H9 (cell line): ENCODE measurements around the gene TM9SF4. TPM values are rescaled to one million over a fixed set of nuclear protein-coding genes. Genes with fewer than 3 reads are reported as not detected.

Experiments
- DNase-seq: peaks from one replicate; pipeline ENCODE4 v3.0.0-alpha.2; 2017
- H2AFZ ChIP-seq: one replicate; pipeline ENCODE4 v1.6.1; 2013; ENCODE audit warnings: mild to moderate bottlenecking, low read length, control low read depth, moderate library complexity
- H2AK5ac ChIP-seq: 2 replicates; pipeline ENCODE4 v1.6.1; 2013; ENCODE audit warnings: low read length, control low read depth, mixed read lengths; ENCODE audit not compliant: insufficient read length
- H2BK120ac ChIP-seq: one replicate; pipeline ENCODE4 v1.6.1; 2013; ENCODE audit warnings: low read depth, mild to moderate bottlenecking, low read length, control low read depth, inconsistent platforms; ENCODE audit not compliant: poor library complexity, severe bottlenecking
- H2BK12ac ChIP-seq: 2 replicates; pipeline ENCODE4 v1.6.1; 2013; ENCODE audit warnings: low read length, control low read depth, mixed read lengths, low read depth; ENCODE audit not compliant: insufficient read length
- H2BK15ac ChIP-seq: 2 replicates; pipeline ENCODE4 v1.6.1; 2013; ENCODE audit warnings: low read depth, low read length, control low read depth
- H2BK20ac ChIP-seq: one replicate; pipeline ENCODE4 v1.6.1; 2013; ENCODE audit warnings: low read depth, mild to moderate bottlenecking, low read length, control low read depth, inconsistent platforms; ENCODE audit not compliant: poor library complexity, severe bottlenecking
- H2BK5ac ChIP-seq: 2 replicates; pipeline ENCODE4 v1.6.1; 2013; ENCODE audit warnings: low read length, control low read depth, mixed read lengths; ENCODE audit not compliant: insufficient read length
- H3K14ac ChIP-seq: 2 replicates; pipeline ENCODE4 v1.6.1; 2013; ENCODE audit warnings: low read length, control low read depth; ENCODE audit not compliant: insufficient read depth
- H3K18ac ChIP-seq: 2 replicates; pipeline ENCODE4 v1.6.1; 2013; ENCODE audit warnings: low read depth, mild to moderate bottlenecking, mixed read lengths, low read length, control low read depth; ENCODE audit not compliant: insufficient read length
- H3K23ac ChIP-seq: 2 replicates; pipeline ENCODE4 v1.6.1; 2013; ENCODE audit warnings: low read length, control low read depth, mixed read lengths, low read depth; ENCODE audit not compliant: insufficient read length
- H3K23me2 ChIP-seq: 2 replicates; pipeline ENCODE4 v1.6.1; 2013; ENCODE audit warnings: low read depth, mild to moderate bottlenecking, mixed read lengths, low read length, control low read depth; ENCODE audit not compliant: insufficient read length, poor library complexity, severe bottlenecking
- H3K27ac ChIP-seq: 2 replicates; pipeline ENCODE4 v1.5.1; 2013; ENCODE audit warnings: low read length, control low read depth, mixed read lengths, low read depth; ENCODE audit not compliant: insufficient read length
- H3K27me3 ChIP-seq: 2 replicates; pipeline ENCODE4 v1.6.1; 2013; ENCODE audit warnings: low read length, control low read depth, inconsistent platforms; ENCODE audit not compliant: insufficient read depth
- H3K4ac ChIP-seq: 2 replicates; pipeline ENCODE4 v1.6.1; 2013; ENCODE audit warnings: low read depth, mild to moderate bottlenecking, control low read depth, inconsistent platforms, low read length, moderate library complexity
- H3K4me1 ChIP-seq: 2 replicates; pipeline ENCODE4 v1.6.1; 2013; ENCODE audit warnings: low read length, control low read depth, inconsistent platforms; ENCODE audit not compliant: insufficient read depth
- H3K4me2 ChIP-seq: 2 replicates; pipeline ENCODE4 v1.6.1; 2013; ENCODE audit warnings: low read length, control low read depth, mixed read lengths; ENCODE audit not compliant: insufficient read length, insufficient read depth
- H3K56ac ChIP-seq: 2 replicates; pipeline ENCODE4 v1.6.1; 2013; ENCODE audit warnings: low read depth, mild to moderate bottlenecking, mixed read lengths, low read length, control low read depth; ENCODE audit not compliant: insufficient read length
- H3K79me1 ChIP-seq: 2 replicates; pipeline ENCODE4 v1.6.1; 2013; ENCODE audit warnings: low read depth, mild to moderate bottlenecking, moderate library complexity, low read length, control low read depth, inconsistent platforms; ENCODE audit not compliant: insufficient read depth, poor library complexity, severe bottlenecking
- H3K79me2 ChIP-seq: 2 replicates; pipeline ENCODE4 v1.6.1; 2013; ENCODE audit warnings: low read length, control low read depth, inconsistent platforms; ENCODE audit not compliant: insufficient read depth
- H3K9ac ChIP-seq: 2 replicates; pipeline ENCODE4 v1.6.1; 2013; ENCODE audit warnings: low read length, control low read depth, mixed read lengths; ENCODE audit not compliant: insufficient read length; ENCODE audit errors: extremely low read depth
- H3K9me3 ChIP-seq: one replicate; pipeline ENCODE4 v1.6.1; 2013; ENCODE audit warnings: low read depth, low read length, inconsistent platforms; ENCODE audit not compliant: control insufficient read depth
- H3T11ph ChIP-seq: one replicate; pipeline ENCODE4 v1.6.1; 2013; ENCODE audit warnings: mild to moderate bottlenecking, low read length, control low read depth, inconsistent platforms
- H4K20me1 ChIP-seq: one replicate; pipeline ENCODE4 v1.6.1; 2013; ENCODE audit not compliant: control insufficient read depth, insufficient read length, insufficient read depth
- H4K5ac ChIP-seq: 2 replicates; pipeline ENCODE4 v1.6.1; 2013; ENCODE audit warnings: low read depth, mild to moderate bottlenecking, mixed read lengths, low read length, control low read depth; ENCODE audit not compliant: insufficient read length
- H4K8ac ChIP-seq: replicated peaks from 2 replicates; pipeline ENCODE4 v1.6.1; 2013; ENCODE audit warnings: low read length, control low read depth, mixed read lengths, low read depth; ENCODE audit not compliant: insufficient read length
- H4K91ac ChIP-seq: 2 replicates; pipeline ENCODE4 v1.6.1; 2013; ENCODE audit warnings: low read depth, mild to moderate bottlenecking, moderate library complexity, mixed read lengths, low read length, control low read depth; ENCODE audit not compliant: insufficient read length
- H3K27ac Mint-ChIP-seq, 3 experiments: 2 replicates in 2 of 3; 3 replicates in 1 of 3; pipeline ENCODE4 v1.8.0; 2020 to 2021; ENCODE audit warnings: mixed read lengths in 3 of 3, mild to moderate bottlenecking in 1 of 3, moderate library complexity in 1 of 3
- H3K27me3 Mint-ChIP-seq: 2 replicates; pipeline ENCODE4 v1.8.0; 2021; ENCODE audit warnings: low read depth, mild to moderate bottlenecking, moderate library complexity, mixed read lengths
- H3K36me3 Mint-ChIP-seq, 3 experiments: 2 replicates in 2 of 3; 3 replicates in 1 of 3; pipeline ENCODE4 v1.8.0; 2020 to 2021; ENCODE audit warnings: low read depth in 3 of 3, mixed read lengths in 3 of 3; ENCODE audit not compliant: insufficient read depth in 1 of 3
- H3K4me1 Mint-ChIP-seq, 2 experiments: 2 replicates each; pipeline ENCODE4 v1.8.0; 2020; ENCODE audit warnings: mixed read lengths in 2 of 2
- H3K4me3 Mint-ChIP-seq, 2 experiments: 2 replicates in 1 of 2; 3 replicates in 1 of 2; pipeline ENCODE4 v1.8.0; 2020 to 2021; ENCODE audit warnings: mild to moderate bottlenecking in 2 of 2, mixed read lengths in 2 of 2, moderate library complexity in 1 of 2
- H3K9me3 Mint-ChIP-seq, 2 experiments: 2 replicates in 1 of 2; 3 replicates in 1 of 2; pipeline ENCODE4 v1.8.0; 2020; ENCODE audit warnings: mild to moderate bottlenecking in 2 of 2, mixed read lengths in 2 of 2, moderate library complexity in 1 of 2
- WGBS: extraction: QIAGEN DNeasy Blood & Tissue Kit; methylation state at CpG from one replicate; pipeline ENCODE4 v1.1.7; 2013; ENCODE audit warnings: missing lambda C conversion rate, low lambda C conversion rate, mixed read lengths; ENCODE audit not compliant: insufficient read length; ENCODE audit errors: extremely low coverage; 5-methylcytosine and 5-hydroxymethylcytosine counted together
- total RNA-seq: library from RNA; stranded (reverse); gene quantifications from 2 replicates; pipeline ENCODE4 v1.2.1, GENCODE V29; 2021
- TF ChIP-seq, protein P1 (sequence below): fragments of 200-600 bp; sonication (generic); conservative IDR thresholded peaks from 3 replicates; pipeline ENCODE4 v1.8.0; 2021; ENCODE audit warnings: antibody characterized with exemption, mild to moderate bottlenecking

Gene TM9SF4
- total RNA-seq, 1 experiment from 2014 or later, result 62.3 TPM

DNA sequence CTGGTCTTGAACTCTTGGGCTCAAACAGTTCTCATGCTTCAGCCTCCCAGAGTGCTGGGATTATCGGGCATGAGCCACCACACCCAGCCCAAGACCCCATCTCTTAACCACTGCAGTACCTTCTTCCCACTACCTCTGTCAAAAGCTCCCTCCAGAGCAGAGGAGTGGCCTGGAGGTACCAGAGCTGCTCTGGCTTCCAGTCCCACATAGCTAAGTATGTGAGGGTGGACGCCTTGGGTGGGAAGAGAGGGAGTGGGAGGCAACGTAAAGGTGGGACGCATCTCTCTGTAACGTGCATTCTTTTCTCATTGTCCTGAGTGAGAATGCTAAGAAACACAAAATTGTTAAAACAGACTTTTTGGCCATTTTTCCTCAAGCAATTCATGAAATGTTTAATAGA, 24.5 kb downstream of the TM9SF4 start:
- Histone ChIP-seq H3K23ac (no peak overlapping the region), H2AFZ (no peak overlapping the region), H4K5ac (no peak overlapping the region), H3K9me3 (no peaks in the 10 kb centered on the region), H3K9ac (no peak overlapping the region), H3K4me1 (no peaks in the 10 kb centered on the region), H3K14ac (no peak overlapping the region), H3K4ac (no peak overlapping the region), H3K27me3 (no peaks in the 10 kb centered on the region), H2BK5ac (no peak overlapping the region), H2AK5ac (no peak overlapping the region), H4K91ac (no peak overlapping the region), H3K4me2 (no peak overlapping the region), H3K79me1 (peaks cover 3% of the 10 kb centered on the region), H3K18ac (no peak overlapping the region), H3K23me2 (no peaks in the 10 kb centered on the region), H4K20me1 (no peaks in the 10 kb centered on the region), H3K56ac (no peak overlapping the region), H3K79me2 (no peaks in the 10 kb centered on the region; the same call in 1 of the 2 replicates), H3T11ph (no peak overlapping the region), H4K8ac (no peak overlapping the region), H3K27ac (no peak overlapping the region), H2BK120ac (no peak overlapping the region), H2BK15ac (no peak overlapping the region), H2BK12ac (no peak overlapping the region), H2BK20ac (no peak overlapping the region)
- TF ChIP-seq, protein P1, sequence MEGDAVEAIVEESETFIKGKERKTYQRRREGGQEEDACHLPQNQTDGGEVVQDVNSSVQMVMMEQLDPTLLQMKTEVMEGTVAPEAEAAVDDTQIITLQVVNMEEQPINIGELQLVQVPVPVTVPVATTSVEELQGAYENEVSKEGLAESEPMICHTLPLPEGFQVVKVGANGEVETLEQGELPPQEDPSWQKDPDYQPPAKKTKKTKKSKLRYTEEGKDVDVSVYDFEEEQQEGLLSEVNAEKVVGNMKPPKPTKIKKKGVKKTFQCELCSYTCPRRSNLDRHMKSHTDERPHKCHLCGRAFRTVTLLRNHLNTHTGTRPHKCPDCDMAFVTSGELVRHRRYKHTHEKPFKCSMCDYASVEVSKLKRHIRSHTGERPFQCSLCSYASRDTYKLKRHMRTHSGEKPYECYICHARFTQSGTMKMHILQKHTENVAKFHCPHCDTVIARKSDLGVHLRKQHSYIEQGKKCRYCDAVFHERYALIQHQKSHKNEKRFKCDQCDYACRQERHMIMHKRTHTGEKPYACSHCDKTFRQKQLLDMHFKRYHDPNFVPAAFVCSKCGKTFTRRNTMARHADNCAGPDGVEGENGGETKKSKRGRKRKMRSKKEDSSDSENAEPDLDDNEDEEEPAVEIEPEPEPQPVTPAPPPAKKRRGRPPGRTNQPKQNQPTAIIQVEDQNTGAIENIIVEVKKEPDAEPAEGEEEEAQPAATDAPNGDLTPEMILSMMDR, result no peak
- no peak overlapping the region for H3K27ac Mint-ChIP-seq
- WGBS, result no CpG with 5 or more reads among the region's 5 CpGs
- H3K27me3 Mint-ChIP-seq, result no peaks in the 10 kb centered on the region
- peaks cover 0 to 3% of the 10 kb centered on the region in 2 experiments; a peak in 1 of 4 replicates for H3K4me1 Mint-ChIP-seq
- no peaks in the 10 kb centered on the region for H3K9me3 Mint-ChIP-seq
- no peak for DNase-seq
- H3K4me3 Mint-ChIP-seq, result no peak overlapping the region
- peaks cover 4 to 30% (median 17%) of the 10 kb centered on the region in 3 experiments; a peak in 5 of 7 replicates for H3K36me3 Mint-ChIP-seq
